Superior temporal gyrus (tissue), 1 donor: ENCODE data around the gene CADPS2.
"Not testable (repeated sequence)": the region's sequence is repeated elsewhere in the genome, so short reads cannot be mapped to it uniquely, and the experiment has no call there.

Source experiments
- DNase-seq: peaks from one replicate; pipeline ENCODE4 v3.0.0-alpha.2; 2016; ENCODE audit errors: extremely low spot score

The CADPS2 gene

DNA sequence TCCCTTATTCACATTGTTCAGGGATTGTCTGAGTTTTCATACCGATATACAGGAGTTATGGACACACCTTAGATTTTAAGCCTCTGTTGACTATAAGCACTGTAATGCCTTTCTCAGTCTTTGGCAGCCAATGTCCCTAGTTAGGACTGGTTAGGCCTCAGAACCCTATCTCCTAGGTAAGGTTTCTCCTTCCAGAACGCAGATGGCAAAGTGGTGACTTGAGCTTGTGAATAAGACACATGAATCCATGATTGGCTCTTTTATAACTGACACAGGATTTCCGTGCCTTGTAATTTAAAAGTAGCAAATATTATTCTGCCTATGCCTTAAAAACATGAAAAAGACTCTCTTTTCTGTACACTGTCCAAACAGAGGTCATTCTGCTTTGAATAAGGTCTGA is 171.1 kb downstream of the CADPS2 start:
- DNase-seq, result no peak

GRCh38 chr7:122710916-122711315 is 175.3 kb downstream of the CADPS2 start:
- DNase-seq, result no peak

DNA sequence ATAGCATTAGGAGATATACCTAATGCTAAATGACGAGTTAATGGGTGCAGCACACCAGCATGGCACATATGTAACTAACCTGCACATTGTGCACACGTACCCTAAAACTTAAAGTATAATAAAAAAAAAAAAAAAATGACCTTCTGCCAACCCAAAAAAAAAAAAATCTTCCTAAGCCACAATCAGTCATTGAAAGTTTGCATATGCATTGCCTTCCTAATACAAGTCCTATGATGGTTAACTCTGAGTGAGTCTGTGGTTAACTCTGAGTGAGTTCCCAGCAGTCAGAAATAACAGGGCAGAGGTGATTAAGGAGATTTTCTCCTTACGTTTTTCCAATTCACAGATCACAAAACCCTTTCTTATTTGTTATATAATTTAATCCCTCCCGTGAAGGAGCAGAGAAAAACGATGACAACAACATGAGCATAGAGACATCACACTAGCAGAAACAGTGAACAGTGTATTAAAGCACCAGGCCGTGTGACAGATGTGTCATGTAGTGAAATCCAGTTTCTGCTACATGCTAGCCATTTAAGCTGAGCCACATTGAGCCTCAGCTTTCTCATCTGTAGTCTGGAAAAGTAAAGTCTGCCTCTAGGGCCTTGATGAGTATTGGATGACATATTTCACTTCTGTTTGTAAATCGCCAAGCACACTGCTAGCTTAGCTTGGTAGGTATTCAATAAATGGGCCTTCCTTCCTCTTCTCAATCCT is 176.2 kb downstream of the CADPS2 start:
- DNase-seq, result no peak

DNA sequence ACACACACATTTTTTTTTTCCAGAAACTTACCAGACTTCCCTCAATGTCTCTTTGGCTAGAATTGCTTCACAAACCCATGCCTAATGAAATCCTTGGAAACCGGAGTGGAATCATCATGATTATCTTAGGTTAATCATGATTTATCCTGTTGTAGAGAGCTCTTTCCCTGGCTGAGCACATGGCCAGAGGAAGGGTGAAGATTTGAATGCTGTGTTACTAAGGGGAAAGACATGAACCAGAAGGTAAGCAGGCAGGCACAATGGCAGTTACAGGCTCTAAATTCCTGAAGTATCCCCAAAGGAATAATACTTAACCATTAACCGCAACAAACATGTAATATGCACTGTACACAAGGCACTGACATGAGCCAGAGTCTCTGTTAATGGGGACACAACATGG is 179.4 kb downstream of the CADPS2 start:
- DNase-seq, result no peak

DNA sequence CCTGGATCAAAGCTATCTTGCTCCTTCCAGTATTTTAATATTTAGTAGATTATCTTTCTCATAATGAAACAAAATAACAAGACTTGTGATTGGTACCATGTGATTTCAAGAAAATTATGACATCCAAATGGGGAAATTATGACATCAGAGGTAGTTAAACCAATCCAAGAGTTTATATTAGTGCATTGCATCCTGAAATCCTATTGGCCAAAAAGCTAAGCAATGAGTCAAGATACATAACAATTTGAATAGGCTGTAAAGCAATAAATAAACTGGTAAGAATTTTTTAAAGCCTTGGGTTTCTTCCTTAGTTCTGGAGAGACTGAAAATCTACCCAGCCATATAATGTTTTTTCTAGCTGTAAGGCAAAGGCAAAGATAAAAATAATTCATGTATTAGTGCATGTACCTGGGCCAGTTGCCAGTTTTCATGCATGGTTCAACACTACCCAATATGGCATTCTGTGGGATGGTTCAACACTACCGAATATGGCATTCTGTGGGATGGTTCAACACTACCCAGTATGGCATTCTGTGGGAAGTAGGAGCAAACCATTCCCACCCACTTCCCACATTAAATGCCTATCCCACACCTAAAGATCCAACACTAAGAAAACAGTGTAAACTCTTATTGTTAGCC is 183.3 kb downstream of the CADPS2 start, which contains the start of gene RNF148:
TSS of gene RNF148 (minus strand) at position 51 of the 639 bp plus-strand sequence. CDS start 172 bp downstream, outside the sequence.
- DNase-seq, result no peak

GRCh38 chr7:122699017-122699416 is 187.2 kb downstream of the CADPS2 start, which contains the start of gene RNF133:
Gene RNF133 (minus strand): TSS chr7:122699117. CDS start chr7:122698918, 199 bp downstream.
- no peak for DNase-seq

DNA sequence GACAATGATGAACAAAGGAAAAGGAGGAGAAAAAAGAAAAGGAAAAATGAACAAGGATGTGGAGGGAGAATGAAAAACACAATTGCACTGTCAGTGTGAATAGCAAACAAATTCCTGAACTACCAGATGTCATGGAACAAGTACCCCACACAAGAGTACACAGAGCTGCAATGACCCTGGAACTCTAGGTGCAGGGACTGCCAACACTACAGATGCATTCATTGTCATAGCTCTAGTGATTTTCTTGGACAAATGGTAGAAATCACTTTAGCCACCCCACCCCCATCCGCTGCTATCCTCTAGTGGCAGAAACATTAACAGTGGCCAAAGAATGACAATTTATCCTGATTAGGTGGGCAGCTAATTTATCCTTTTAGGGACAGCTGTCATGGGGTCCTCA is 190.4 kb downstream of the CADPS2 start:
- DNase-seq, result no peak

DNA sequence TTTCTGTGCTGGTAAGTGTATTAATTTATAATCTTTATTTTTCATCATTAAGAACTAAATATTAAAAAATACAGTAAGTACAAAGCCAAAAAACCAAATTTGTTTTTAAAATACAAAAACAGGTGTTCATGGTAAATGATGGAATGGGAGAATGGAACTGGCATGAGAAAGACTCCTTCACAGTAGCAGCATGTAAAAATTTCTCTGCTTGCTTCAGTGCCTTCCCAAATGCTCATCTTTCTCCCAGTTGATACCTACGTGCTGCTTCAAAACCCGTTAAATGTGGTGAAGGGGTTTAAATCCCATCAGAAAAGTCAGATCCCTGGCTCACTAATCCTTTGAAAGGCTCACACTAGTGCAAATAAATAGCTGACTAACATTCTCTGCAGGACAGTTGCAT is 191.6 kb downstream of the CADPS2 start:
- DNase-seq, result no peak

GRCh38 chr7:122692769-122693309 is 193.4 kb downstream of the CADPS2 start:
- no peak for DNase-seq

DNA sequence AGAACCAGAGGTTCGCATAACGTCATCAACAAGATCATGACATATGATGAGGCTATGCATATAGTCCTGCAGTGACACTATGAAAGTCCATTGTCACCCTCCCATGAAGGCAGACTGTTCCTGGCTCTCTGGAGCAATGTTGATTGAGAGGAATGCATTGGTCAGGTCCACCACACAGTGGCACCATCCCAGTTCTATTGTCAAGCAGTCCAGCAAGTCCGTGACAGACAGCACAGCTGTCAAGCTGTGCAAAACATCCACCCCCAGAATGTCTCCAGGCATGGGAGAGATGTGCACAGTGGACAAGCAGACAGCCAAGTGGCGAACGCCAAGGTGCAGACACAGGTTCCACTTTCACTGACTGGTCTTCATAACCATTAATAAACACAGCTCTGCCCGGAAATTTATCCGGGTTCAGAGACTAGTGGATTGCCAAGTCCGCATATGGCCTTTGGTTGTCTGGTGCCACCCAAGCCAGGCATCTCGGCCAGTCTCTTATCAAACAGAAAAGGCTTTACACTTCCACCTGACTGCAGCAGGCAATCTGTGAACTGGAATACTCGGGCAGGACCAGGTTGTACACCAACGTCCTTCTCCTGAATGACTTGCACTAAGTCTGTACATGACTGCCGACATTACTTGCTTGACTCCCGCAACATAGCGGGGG is 194.6 kb downstream of the CADPS2 start:
- no peak for DNase-seq

- no peak for DNase-seq
Measured at GRCh38 chr7:122689346-122690109, 196.7 kb downstream of the CADPS2 start.

- DNase-seq, result no peak
Measured at GRCh38 chr7:122688400-122688998, 197.8 kb downstream of the CADPS2 start.

- no peak for DNase-seq
Measured at GRCh38 chr7:122686360-122686878, 199.8 kb downstream of the CADPS2 start.

- DNase-seq, result no peak
Measured at GRCh38 chr7:122684504-122684903, 201.8 kb downstream of the CADPS2 start.

DNA sequence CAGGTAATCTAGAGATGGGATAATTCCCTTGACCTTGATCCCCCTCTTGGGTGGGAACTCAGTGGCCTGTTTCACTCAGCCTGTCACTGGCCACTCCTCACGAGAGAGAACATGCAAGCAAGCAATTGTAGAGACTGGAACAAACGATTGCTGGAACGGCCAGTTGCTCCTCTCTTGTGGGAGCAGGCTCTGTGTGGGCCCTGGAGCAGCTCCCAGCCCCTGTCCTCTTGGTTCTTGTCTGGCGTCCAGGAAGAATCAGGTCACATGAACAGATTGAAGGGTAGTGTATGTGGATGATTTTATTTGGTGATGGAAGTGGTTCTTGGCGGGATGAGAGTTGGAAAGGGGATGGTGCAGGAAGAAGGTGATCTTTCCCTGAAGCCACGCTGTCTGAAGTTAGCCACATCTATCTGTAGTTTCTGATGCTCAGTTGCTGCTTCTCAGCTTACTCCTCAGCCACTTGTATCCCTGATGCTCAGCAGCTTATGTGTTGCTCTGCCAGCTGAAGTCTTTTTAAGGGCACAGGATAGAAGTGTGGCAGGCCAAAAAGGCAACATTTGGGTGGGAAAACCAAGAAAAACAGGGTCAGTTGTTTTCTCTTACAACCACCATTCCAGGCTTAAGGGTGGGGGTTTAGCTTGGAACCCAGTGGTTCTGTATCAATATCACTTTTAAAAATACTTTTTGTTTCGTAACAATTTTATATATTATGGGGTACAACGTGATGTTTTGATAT is 203.3 kb downstream of the CADPS2 start:
- no peak for DNase-seq

DNA sequence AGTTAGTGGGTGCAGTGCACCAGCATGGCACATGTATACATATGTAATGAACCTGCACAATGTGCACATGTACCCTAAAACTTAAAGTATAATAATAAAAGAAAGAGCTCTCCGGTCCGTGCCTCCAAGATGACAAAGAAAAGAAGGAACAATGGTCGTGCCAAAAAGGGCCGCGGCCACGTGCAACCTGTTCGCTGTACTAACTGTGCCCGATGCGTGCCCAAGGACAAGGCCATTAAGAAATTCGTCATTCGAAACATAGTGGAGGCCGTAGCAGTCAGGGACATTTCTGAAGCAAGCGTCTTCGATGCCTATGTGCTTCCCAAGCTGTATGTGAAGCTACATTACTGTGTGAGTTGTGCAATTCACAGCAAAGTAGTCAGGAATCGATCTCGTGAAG is 205.1 kb downstream of the CADPS2 start:
- not testable (repeated sequence) for DNase-seq

DNA sequence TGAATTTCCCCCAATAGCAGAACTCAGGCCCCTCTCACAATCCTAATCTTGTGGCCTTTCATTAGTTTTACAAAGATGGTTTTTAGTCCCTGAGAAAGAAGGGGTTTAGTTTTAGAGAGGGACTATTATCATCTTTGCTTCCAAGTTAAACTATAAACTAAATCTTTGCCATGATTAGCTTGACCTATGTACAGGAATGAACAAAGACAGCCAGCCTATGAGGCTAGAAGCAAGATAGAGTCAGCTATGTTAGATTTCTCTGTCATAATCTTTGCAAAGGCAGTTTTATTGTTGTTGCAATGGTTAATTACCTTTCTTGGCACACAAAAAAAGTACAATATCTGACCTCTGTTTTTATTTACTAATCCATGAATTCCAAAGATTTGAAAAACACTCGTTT is 206.4 kb downstream of the CADPS2 start:
- no peak for DNase-seq

GRCh38 chr7:122679269-122679709 is 207.0 kb downstream of the CADPS2 start:
- not testable (repeated sequence) for DNase-seq

- no peak for DNase-seq
Measured at GRCh38 chr7:122677149-122677548, 209.1 kb downstream of the CADPS2 start.

DNA sequence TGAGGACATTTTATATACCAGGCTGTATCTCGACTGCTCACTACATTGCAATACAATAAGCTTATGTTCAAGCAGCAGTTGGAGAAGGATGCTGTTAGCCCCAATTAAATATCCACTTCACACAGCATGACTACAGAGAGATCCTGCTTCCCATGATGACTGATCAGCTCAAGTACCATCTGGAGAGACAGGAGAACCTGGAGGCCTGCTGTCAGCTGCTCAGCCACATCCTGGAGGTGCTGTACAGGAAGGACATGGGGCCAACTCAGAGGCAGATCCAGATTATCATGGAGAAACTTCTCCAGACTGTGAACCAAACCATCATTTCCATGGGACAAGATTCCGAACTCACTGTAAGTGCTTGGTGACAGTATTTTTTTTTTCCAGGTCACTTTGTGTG is 209.8 kb downstream of the CADPS2 start:
- no peak for DNase-seq
